Activated T-cell treated with anti-CD3 and anti-CD28 coated beads for 4 hours (primary cell): ENCODE data around the gene GIPC1.
"Not testable (repeated sequence)": the region's sequence is repeated elsewhere in the genome, so short reads cannot be mapped to it uniquely, and the experiment has no call there.

ENCODE experiments used
- DNase-seq: peaks from one replicate; pipeline ENCODE4 v3.0.0-alpha.2; 2020

Gene GIPC1

GRCh38 chr19:14467391-14467790, 28.5 kb downstream of the GIPC1 start:
- no peak for DNase-seq

- no peak for DNase-seq
Observed at GRCh38 chr19:14463747-14464146, 32.2 kb downstream of the GIPC1 start.

- DNase-seq = not testable (repeated sequence)
Observed at GRCh38 chr19:14462401-14462800, 33.5 kb downstream of the GIPC1 start.

- DNase-seq = no peak
Observed at GRCh38 chr19:14460935-14461334, 35.0 kb downstream of the GIPC1 start.

- no peak for DNase-seq
Observed at GRCh38 chr19:14459703-14460102, 36.2 kb downstream of the GIPC1 start.

GRCh38 chr19:14452303-14452702, 43.6 kb downstream of the GIPC1 start:
- not testable (repeated sequence) for DNase-seq

- no peak for DNase-seq
Observed at GRCh38 chr19:14450876-14451275, 45.1 kb downstream of the GIPC1 start.

GRCh38 chr19:14450168-14450874, 45.6 kb downstream of the GIPC1 start:
- peak; percentile 42 for DNase-seq

- DNase-seq = no peak
Observed at GRCh38 chr19:14449321-14449720, 46.6 kb downstream of the GIPC1 start.

- no peak for DNase-seq
Observed at GRCh38 chr19:14446336-14447036, 49.4 kb downstream of the GIPC1 start.

- no peak for DNase-seq
Observed at GRCh38 chr19:14443632-14444216, 52.2 kb downstream of the GIPC1 start.

GRCh38 chr19:14442891-14443631, 52.9 kb downstream of the GIPC1 start:
- DNase-seq = no peak

- no peak for DNase-seq
Observed at GRCh38 chr19:14441041-14441938, 54.6 kb downstream of the GIPC1 start.

- DNase-seq = peak; percentile 57
Observed at GRCh38 chr19:14440049-14440448, 55.9 kb downstream of the GIPC1 start.

- DNase-seq = no peak
Observed at GRCh38 chr19:14439014-14439413, 56.9 kb downstream of the GIPC1 start.

- DNase-seq = no peak
Observed at GRCh38 chr19:14437578-14438140, 58.3 kb downstream of the GIPC1 start.

- DNase-seq = no peak
Observed at GRCh38 chr19:14435320-14436050, 60.4 kb downstream of the GIPC1 start.

- DNase-seq = no peak
Observed at GRCh38 chr19:14434543-14435319, 61.2 kb downstream of the GIPC1 start.

GRCh38 chr19:14433554-14434501, 62.1 kb downstream of the GIPC1 start:
- DNase-seq = peak; percentile 63
